ENCODE measurements around the gene BRF1.
"Not testable (repeated sequence)": the region's sequence is repeated elsewhere in the genome, so short reads cannot be mapped to it uniquely, and the experiment has no call there.

GRCh38 chr14:105327695-105328045 is 26.9 kb upstream of the BRF1 start:
- TF ChIP-seq, protein P1, sequence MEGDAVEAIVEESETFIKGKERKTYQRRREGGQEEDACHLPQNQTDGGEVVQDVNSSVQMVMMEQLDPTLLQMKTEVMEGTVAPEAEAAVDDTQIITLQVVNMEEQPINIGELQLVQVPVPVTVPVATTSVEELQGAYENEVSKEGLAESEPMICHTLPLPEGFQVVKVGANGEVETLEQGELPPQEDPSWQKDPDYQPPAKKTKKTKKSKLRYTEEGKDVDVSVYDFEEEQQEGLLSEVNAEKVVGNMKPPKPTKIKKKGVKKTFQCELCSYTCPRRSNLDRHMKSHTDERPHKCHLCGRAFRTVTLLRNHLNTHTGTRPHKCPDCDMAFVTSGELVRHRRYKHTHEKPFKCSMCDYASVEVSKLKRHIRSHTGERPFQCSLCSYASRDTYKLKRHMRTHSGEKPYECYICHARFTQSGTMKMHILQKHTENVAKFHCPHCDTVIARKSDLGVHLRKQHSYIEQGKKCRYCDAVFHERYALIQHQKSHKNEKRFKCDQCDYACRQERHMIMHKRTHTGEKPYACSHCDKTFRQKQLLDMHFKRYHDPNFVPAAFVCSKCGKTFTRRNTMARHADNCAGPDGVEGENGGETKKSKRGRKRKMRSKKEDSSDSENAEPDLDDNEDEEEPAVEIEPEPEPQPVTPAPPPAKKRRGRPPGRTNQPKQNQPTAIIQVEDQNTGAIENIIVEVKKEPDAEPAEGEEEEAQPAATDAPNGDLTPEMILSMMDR (IDR thresholded peaks at IDR 0.05) = not testable (repeated sequence)
- not testable (repeated sequence) for TF ChIP-seq POLR2A (IDR thresholded peaks at IDR 0.05)

All from esophagus squamous epithelium (tissue), 4 donors.